ENCODE measurements around the gene MAPK8IP3.

Gene MAPK8IP3

DNA sequence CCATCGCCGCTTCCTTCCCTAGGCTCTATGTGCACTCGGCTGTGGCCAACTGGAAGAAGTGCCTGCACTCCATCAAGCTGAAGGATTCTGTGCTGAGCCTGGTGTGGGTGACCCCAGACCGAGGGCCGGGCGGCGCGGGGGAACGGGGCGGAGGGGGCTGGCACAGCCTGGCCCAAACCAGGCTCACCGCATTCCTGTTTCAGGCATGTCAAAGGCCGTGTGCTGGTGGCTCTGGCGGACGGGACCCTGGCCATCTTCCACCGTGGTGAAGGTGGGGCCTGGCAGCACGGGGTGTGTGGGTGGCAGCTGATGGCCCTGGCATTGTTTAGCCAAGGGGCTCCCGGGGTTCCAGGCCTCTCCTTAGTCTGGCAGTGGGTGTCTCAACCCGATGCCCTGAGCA lies 60.7 kb downstream of the MAPK8IP3 start:
- peaks cover 8% of the 10 kb centered on the region for H3K4me1 ChIP-seq (ENCODE audit: control insufficient read depth, insufficient read depth, low read length)
- H3K27me3 ChIP-seq (replicated peaks; ENCODE audit: control insufficient read depth, insufficient read depth, low read length): no peaks in the 10 kb centered on the region
- no peaks in the 10 kb centered on the region for H3K9me3 ChIP-seq (ENCODE audit: control insufficient read depth, low read length)
- H3K9ac ChIP-seq (ENCODE audit: low read length): no peak overlapping the region
- H3K4me3 ChIP-seq (ENCODE audit: low read length): no peak overlapping the region
- DNase-seq (ENCODE audit: low read depth): no peak
- peaks cover 62% of the 10 kb centered on the region for H3K36me3 ChIP-seq (ENCODE audit: control insufficient read depth, insufficient read depth, low read length, severe bottlenecking)

DNA sequence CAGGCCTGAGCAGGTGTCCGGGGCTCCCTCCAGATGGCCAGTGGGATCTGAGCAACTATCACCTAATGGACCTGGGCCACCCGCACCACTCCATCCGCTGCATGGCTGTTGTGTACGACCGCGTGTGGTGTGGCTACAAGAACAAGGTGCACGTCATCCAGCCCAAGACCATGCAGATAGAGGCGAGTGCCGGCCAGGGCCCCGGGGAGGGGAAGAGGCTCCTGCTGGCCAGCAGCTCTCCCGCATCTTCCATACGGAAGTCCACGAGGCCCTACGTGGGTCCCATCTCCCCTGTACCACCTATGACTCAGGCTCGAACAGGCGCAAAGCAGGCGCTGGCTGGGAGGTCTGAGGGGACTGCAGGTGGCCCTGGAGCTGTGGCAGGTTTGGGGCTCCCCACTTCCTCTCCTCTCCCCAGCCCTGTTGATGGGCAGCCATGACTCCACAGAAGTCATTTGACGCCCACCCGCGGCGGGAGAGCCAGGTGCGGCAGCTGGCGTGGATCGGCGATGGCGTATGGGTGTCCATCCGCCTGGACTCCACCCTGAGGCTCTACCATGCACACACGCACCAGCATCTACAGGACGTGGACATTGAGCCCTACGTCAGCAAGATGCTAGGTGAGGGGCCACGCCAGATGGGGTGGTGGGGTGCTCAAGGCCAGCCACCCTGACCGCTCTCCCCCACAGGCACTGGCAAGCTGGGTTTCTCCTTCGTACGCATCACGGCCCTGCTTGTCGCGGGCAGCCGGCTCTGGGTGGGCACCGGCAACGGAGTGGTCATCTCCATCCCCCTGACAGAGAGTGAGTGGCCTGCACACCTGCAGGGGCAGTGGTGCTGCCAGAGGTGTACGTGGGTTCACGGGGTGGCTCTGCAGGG lies 61.4 kb downstream of the MAPK8IP3 start:
- Histone ChIP-seq H3K9ac (ENCODE audit: low read length) (no peak overlapping the region), H3K36me3 (ENCODE audit: control insufficient read depth, insufficient read depth, low read length, severe bottlenecking) (peaks cover 56% of the 10 kb centered on the region), H3K4me1 (ENCODE audit: control insufficient read depth, insufficient read depth, low read length) (peaks cover 15% of the 10 kb centered on the region), H3K27me3 (replicated peaks; ENCODE audit: control insufficient read depth, insufficient read depth, low read length) (no peaks in the 10 kb centered on the region), H3K4me3 (ENCODE audit: low read length) (no peak overlapping the region), H3K9me3 (ENCODE audit: control insufficient read depth, low read length) (no peaks in the 10 kb centered on the region)
- DNase-seq (ENCODE audit: low read depth): no peak

DNA sequence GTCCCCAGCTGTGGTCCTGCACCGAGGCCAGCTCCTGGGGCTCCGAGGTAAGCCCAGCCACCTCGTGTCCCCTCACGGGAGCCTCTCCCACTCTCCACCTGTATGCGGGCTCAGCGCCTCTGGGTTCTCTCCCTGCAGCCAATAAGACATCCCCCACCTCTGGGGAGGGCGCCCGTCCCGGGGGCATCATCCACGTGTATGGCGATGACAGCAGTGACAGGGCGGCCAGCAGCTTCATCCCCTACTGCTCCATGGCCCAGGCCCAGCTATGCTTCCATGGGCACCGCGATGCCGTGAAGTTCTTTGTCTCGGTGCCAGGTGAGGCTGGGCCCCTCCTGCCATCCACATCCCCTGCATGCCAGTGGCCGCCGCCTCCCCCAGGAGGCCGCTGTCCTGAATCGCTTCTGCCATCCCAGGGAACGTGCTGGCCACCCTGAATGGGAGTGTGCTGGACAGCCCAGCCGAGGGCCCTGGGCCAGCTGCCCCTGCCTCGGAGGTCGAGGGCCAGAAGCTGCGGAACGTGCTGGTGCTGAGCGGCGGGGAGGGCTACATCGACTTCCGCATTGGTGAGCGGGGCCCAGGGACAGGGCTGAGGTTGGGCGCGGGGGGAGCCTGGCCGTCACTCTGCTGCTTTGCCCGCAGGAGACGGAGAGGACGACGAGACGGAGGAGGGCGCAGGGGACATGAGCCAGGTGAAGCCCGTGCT lies 62.2 kb downstream of the MAPK8IP3 start:
- H3K4me3 ChIP-seq (ENCODE audit: low read length): no peak overlapping the region
- no peaks in the 10 kb centered on the region for H3K27me3 ChIP-seq (replicated peaks; ENCODE audit: control insufficient read depth, insufficient read depth, low read length)
- H3K9me3 ChIP-seq (ENCODE audit: control insufficient read depth, low read length): no peaks in the 10 kb centered on the region
- no peak for DNase-seq (ENCODE audit: low read depth)
- peaks cover 47% of the 10 kb centered on the region for H3K36me3 ChIP-seq (ENCODE audit: control insufficient read depth, insufficient read depth, low read length, severe bottlenecking)
- H3K9ac ChIP-seq (ENCODE audit: low read length): no peak overlapping the region
- peaks cover 16% of the 10 kb centered on the region for H3K4me1 ChIP-seq (ENCODE audit: control insufficient read depth, insufficient read depth, low read length)

DNA sequence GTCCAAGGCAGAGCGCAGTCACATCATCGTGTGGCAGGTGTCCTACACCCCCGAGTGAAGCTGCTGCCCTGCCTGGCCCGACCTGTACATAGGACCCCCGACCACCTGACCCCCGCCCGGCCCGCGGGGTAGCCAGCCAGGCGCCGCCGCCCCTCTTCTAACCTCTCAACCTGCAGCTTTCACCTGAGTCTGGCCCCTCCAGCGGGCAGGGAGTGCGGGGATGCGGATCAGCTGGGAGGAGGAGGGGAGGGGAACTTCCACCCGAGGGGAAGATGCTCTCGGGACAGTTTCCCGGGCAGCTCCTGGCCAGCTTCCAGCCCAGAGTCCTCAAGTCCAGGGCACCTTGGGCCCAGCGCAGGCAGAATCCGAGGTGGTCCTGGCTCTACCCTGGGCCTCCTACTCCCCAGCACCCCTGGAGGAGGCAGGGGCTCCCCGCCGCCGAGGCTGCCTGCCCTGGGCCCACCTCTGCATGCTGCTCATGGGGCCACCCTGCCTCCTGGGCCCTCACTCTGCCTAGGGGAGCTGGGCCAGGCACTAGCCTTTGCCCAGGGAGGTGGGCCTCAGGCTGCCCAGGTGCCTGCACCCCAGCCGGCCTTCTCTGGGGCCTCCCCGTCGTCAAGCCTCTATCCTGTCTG lies 62.9 kb downstream of the MAPK8IP3 start:
- peaks cover 44% of the 10 kb centered on the region for H3K36me3 ChIP-seq (ENCODE audit: control insufficient read depth, insufficient read depth, low read length, severe bottlenecking)
- no peaks in the 10 kb centered on the region for H3K9me3 ChIP-seq (ENCODE audit: control insufficient read depth, low read length)
- no peak overlapping the region for H3K4me3 ChIP-seq (ENCODE audit: low read length)
- no peak overlapping the region for H3K9ac ChIP-seq (ENCODE audit: low read length)
- no peaks in the 10 kb centered on the region for H3K27me3 ChIP-seq (replicated peaks; ENCODE audit: control insufficient read depth, insufficient read depth, low read length)
- peaks cover 17% of the 10 kb centered on the region for H3K4me1 ChIP-seq (ENCODE audit: control insufficient read depth, insufficient read depth, low read length)
- no peak for DNase-seq (ENCODE audit: low read depth)

DNA sequence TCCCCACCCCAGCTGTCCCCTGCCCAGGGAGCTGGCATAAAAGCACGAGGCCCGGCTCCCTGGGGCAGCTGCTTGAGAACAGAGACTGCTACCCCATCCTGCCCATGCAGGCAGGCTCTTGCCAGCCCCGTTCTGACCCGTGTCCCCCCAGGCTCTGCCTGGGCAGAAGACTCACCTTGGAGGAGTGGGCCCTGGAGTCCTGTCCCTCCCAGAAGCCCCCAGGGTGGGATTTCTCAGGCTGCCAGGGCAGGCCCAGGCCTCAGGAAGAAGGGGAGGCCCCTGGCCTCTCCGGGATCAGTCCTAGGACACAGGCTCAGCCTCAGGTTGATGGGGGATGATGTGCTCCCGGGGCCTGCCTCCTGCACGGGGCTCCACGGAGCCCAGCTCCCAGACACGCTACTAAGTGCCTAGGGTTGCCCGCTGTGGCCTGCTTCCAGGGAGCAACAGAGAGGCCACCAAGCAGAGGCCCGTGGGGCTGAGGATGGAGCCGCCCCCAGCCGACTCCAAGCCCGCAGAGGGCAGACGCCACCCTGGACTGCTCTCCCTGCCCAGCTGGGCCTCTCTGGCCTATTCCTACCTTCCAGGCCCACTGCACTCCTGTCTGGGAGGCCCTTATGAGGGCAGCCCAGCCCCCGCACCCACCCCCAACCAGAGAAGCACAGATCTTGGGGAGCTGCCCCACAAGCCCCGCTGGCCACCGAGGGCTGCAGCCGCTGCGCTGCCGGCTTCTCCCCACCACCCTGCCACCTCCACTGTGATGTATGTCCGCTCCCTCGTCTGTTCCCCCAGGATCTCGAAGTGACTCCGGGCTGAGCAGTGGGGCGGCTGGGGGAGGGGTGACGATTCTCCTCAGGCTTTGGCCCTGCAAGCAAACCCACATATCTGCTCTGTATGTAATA lies 63.7 kb downstream of the MAPK8IP3 start:
- peaks cover 25% of the 10 kb centered on the region for H3K4me1 ChIP-seq (ENCODE audit: control insufficient read depth, insufficient read depth, low read length)
- H3K36me3 ChIP-seq (ENCODE audit: control insufficient read depth, insufficient read depth, low read length, severe bottlenecking): peaks cover 37% of the 10 kb centered on the region
- no peak for DNase-seq (ENCODE audit: low read depth)
- peak overlapping the region; percentile 92 for H3K4me3 ChIP-seq (ENCODE audit: low read length)
- H3K9me3 ChIP-seq (ENCODE audit: control insufficient read depth, low read length): no peaks in the 10 kb centered on the region
- no peaks in the 10 kb centered on the region for H3K27me3 ChIP-seq (replicated peaks; ENCODE audit: control insufficient read depth, insufficient read depth, low read length)
- H3K9ac ChIP-seq (ENCODE audit: low read length): peak overlapping the region; percentile 24

DNA sequence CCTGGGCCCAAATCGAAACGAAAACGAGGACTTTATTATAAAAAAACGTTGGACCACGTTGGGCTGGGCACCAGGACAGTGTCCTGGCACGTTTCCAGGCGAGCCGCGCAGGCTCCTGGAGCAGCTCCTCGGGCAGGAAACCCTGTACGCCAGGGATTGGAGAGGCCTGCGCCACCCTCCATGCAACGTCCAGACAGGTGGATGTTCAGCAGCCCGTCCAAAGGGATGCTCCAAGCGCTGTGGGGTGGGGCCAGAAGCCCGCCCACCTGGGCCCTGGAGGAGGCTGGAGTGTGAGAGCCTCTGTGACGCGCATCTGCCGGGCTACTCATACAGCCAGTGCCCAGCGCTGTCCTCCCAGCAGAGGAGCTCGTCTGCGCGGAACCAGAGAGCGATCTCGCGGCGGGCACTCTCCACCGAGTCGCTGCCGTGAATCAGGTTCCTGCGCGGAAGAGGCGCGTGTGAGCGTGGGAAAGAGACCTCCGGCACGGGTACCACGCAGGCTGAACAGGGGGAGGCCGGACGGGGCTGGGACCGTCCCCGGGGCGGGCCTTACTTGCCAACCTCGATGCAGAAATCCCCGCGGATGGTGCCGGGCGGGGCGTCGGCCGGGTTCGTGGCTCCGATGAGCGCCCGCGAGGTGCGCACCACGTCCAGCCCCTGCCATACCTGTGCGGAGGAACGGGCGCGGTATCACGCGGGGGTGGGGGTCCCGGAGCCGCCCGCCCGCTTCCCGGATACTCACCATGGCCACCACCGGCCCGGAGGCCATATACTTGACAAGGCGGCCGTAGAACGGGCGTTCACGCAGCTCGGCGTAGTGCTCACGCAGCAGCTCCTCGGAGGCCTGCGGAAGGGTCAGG lies 64.6 kb downstream of the MAPK8IP3 start:
- no peaks in the 10 kb centered on the region for H3K9me3 ChIP-seq (ENCODE audit: control insufficient read depth, low read length)
- DNase-seq (ENCODE audit: low read depth): no peak
- peaks cover 27% of the 10 kb centered on the region for H3K4me1 ChIP-seq (ENCODE audit: control insufficient read depth, insufficient read depth, low read length)
- H3K27me3 ChIP-seq (replicated peaks; ENCODE audit: control insufficient read depth, insufficient read depth, low read length): no peaks in the 10 kb centered on the region
- H3K9ac ChIP-seq (ENCODE audit: low read length): peak overlapping the region; percentile 83
- H3K4me3 ChIP-seq (ENCODE audit: low read length): peak overlapping the region; percentile 92
- peaks cover 34% of the 10 kb centered on the region for H3K36me3 ChIP-seq (ENCODE audit: control insufficient read depth, insufficient read depth, low read length, severe bottlenecking)

DNA sequence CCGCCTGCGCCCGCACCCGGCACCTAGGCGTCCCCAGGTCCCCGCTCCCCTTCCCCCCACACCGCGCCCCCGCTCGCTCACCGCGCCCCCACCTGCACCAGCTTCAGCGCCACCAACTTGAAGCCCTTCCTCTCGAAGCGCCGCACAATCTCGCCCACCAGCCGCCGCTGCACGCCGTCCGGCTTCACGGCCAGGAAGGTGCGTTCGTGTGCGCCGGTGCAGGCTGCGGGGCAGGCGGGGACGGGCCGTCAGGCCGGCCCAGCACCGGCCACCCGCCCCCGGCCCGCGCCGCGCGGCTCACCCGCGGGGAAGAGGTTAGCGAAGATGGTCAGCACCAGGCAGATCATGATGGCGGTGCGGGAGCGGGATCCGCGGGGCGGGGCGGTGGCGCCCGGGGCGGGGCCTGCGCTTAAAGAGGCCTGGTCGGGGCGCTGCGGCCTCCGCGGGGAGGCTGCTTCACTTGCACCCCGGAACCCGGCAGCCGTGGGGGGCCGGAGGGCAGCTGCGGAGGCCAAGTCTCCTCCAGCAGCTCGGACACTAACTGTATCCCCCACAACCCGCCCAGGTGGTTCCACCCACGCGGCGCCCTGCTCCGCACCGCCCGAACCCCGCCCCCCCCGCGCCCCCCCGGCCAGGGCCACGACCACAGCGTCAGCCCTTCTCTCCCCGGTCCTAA lies 65.3 kb downstream of the MAPK8IP3 start, which contains the start of gene NME3:
TSS of gene NME3 (minus strand) at position 356 of the 676 bp plus-strand sequence. CDS start at position 347, 9 bp downstream.
- peaks cover 30% of the 10 kb centered on the region for H3K36me3 ChIP-seq (ENCODE audit: control insufficient read depth, insufficient read depth, low read length, severe bottlenecking)
- peak; percentile 84 for DNase-seq (ENCODE audit: low read depth)

DNA sequence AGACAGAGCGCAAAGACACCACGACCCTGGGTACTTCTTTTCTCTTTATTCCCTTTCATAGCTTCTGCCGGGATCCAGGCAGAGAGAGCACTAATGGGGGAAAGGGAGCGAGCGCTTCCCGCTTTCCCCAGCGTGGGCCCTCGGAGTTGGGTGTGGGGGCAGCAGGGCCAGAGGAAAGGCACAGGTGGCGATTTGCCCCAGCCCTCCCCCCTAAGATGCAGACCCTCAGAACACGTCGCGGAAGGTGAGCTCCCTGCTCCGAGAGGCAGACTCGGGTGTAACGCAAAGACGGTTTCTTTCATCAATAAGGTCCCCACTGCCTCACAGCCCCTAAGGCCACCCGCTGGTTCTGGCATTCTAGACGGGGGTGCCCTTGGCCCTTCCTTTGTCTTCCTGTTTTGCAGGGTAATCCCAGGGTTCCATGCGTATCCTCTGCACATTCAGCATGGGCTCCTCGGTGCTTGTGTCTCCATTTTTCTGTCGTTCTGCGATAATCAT lies 65.9 kb downstream of the MAPK8IP3 start:
- Histone ChIP-seq H3K4me3 (ENCODE audit: low read length) (peak overlapping the region; percentile 92), H3K27me3 (replicated peaks; ENCODE audit: control insufficient read depth, insufficient read depth, low read length) (no peaks in the 10 kb centered on the region), H3K36me3 (ENCODE audit: control insufficient read depth, insufficient read depth, low read length, severe bottlenecking) (peaks cover 32% of the 10 kb centered on the region), H3K9me3 (ENCODE audit: control insufficient read depth, low read length) (no peaks in the 10 kb centered on the region), H3K9ac (ENCODE audit: low read length) (peak overlapping the region; percentile 94), H3K4me1 (ENCODE audit: control insufficient read depth, insufficient read depth, low read length) (peaks cover 27% of the 10 kb centered on the region)
- DNase-seq (ENCODE audit: low read depth): no peak

More for the DNA sequence above, 65.3 kb downstream of the MAPK8IP3 start, which contains the start of gene NME3:
- Histone ChIP-seq H3K4me3 (ENCODE audit: low read length) (peak within 1 kb of the TSS; percentile 92), H3K9me3 (ENCODE audit: control insufficient read depth, low read length) (no peaks in the 10 kb centered on the region), H3K9ac (ENCODE audit: low read length) (peak within 1 kb of the TSS; percentile 94), H3K27me3 (replicated peaks; ENCODE audit: control insufficient read depth, insufficient read depth, low read length) (no peaks in the 10 kb centered on the region), H3K4me1 (ENCODE audit: control insufficient read depth, insufficient read depth, low read length) (peaks cover 27% of the 10 kb centered on the region)

DNA sequence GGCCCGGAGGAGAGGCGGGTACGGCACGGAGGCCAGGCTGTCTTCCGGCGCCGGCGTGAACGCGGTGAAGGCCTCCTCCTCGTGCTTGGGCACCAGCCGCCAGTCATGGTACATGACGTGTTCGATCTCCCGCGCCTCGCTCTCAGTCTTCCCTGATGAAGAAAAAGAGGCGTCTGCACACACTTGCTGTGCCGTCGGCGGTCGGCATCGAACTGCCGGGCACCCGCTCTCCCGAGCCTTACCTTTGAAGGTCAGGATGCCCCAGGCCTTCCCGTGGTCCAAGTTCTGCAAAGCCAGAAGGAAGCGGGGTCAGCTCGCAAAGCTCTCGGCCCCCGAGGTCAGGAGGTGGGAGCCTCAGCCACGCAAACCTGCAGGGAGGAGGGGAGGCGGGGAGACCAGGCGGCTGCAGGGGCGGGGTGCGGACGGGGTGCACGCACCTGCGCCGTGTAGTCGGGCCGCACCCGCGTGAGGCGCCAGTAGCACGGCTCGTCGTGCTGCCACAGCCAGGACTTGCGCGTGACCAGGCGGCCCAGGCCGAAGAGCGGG lies 66.4 kb downstream of the MAPK8IP3 start, which contains the start of gene EME2:
TSS of gene EME2 (plus strand) at position 449 of the 546 bp plus-strand sequence. CDS start 418 bp downstream, outside the sequence.
- Histone ChIP-seq H3K9ac (ENCODE audit: low read length) (peak within 1 kb of the TSS; percentile 94), H3K36me3 (ENCODE audit: control insufficient read depth, insufficient read depth, low read length, severe bottlenecking) (peaks cover 31% of the 10 kb centered on the region), H3K9me3 (ENCODE audit: control insufficient read depth, low read length) (no peaks in the 10 kb centered on the region), H3K4me3 (ENCODE audit: low read length) (peak within 1 kb of the TSS; percentile 92), H3K27me3 (replicated peaks; ENCODE audit: control insufficient read depth, insufficient read depth, low read length) (no peaks in the 10 kb centered on the region), H3K4me1 (ENCODE audit: control insufficient read depth, insufficient read depth, low read length) (peaks cover 27% of the 10 kb centered on the region)
- DNase-seq (ENCODE audit: low read depth): peak; percentile 39
